PC-3 (cell line): ENCODE data around the gene OLFM4. TPM values are rescaled to one million over a fixed set of nuclear protein-coding genes. Genes with fewer than 3 reads are reported as not detected.

ENCODE experiments used
- ATAC-seq: fragments of 200-7000 bp; cut with Tn5 transposase; 2 replicates; pipeline ENCODE4 v1.9.1; 2020; ENCODE audit warnings: mild to moderate bottlenecking, moderate library complexity
- BruUV-seq: library from RNA; stranded (reverse); fragments of 400-500 nt; replicated peaks from 2 replicates; lab custom pipeline; 2021; lab: Mats Ljungman, UMichigan
- CTCF ChIA-PET: fragments of 300-600 bp; sonication (Branson Sonifier 250); formaldehyde crosslinking; loops from one replicate; lab custom pipeline; 2022; ENCODE audit warnings: antibody characterized with exemption; lab: Charles Lee
- POLR2A ChIA-PET: fragments of 300-600 bp; sonication (Branson Sonifier 250); formaldehyde crosslinking; loops from one replicate; lab custom pipeline; 2022; ENCODE audit warnings: antibody characterized with exemption; ENCODE audit not compliant: unreplicated experiment; lab: Charles Lee
- DNase-seq: peaks from one replicate; pipeline ENCODE4 v3.0.0-alpha.2; 2015
- H2AFZ ChIP-seq: fragments of 300-600 bp; sonication (generic); 2 replicates; pipeline ENCODE4 v1.6.0; 2016; ENCODE audit warnings: antibody characterized with exemption, low read length
- H3F3A ChIP-seq: fragments of 300-600 bp; sonication (generic); one replicate; pipeline ENCODE4 v1.6.0; 2017; ENCODE audit warnings: antibody characterized with exemption, low read length, control low read depth, mild to moderate bottlenecking; ENCODE audit not compliant: unreplicated experiment
- H3K27ac ChIP-seq: fragments of 300-600 bp; sonication (generic); 2 replicates; pipeline ENCODE4 v1.5.1; 2016; ENCODE audit warnings: mild to moderate bottlenecking, low read length
- H3K27me3 ChIP-seq: fragments of 300-600 bp; sonication (generic); 2 replicates; pipeline ENCODE4 v1.6.1; 2016; ENCODE audit warnings: low read length, mixed read lengths
- H3K36me3 ChIP-seq: fragments of 300-600 bp; sonication (generic); 2 replicates; pipeline ENCODE4 v1.6.1; 2016; ENCODE audit warnings: low read depth, mixed run types, low read length, mixed read lengths
- H3K4me1 ChIP-seq: fragments of 300-600 bp; sonication (generic); 2 replicates; pipeline ENCODE4 v1.5.1; 2016; ENCODE audit warnings: low read length; ENCODE audit not compliant: insufficient read depth
- H3K4me2 ChIP-seq: fragments of 300-600 bp; sonication (generic); 2 replicates; pipeline ENCODE4 v1.6.0; 2016; ENCODE audit warnings: low read length
- H3K4me3 ChIP-seq: fragments of 300-600 bp; sonication (generic); 2 replicates; pipeline ENCODE4 v1.5.1; 2016; ENCODE audit warnings: mild to moderate bottlenecking, low read length, mixed read lengths
- H3K79me2 ChIP-seq: fragments of 300-600 bp; sonication (generic); 2 replicates; pipeline ENCODE4 v1.6.1; 2017; ENCODE audit warnings: low read length, mixed read lengths
- H3K9ac ChIP-seq: fragments of 300-600 bp; sonication (generic); 2 replicates; pipeline ENCODE4 v1.6.0; 2016; ENCODE audit warnings: mild to moderate bottlenecking, low read length
- H3K9me2 ChIP-seq: fragments of 300-600 bp; sonication (generic); replicated peaks from 2 replicates; pipeline ENCODE4 v1.6.1; 2016; ENCODE audit warnings: mixed run types, low read length, mixed read lengths
- H3K9me3 ChIP-seq: fragments of 300-600 bp; sonication (generic); 2 replicates; pipeline ENCODE4 v1.6.1; 2016; ENCODE audit warnings: low read length, mixed read lengths
- H4K20me1 ChIP-seq: fragments of 300-600 bp; sonication (generic); 2 replicates; pipeline ENCODE4 v1.6.1; 2016; ENCODE audit warnings: low read length, mixed read lengths
- CTCF ChIP-seq: fragments of 300-600 bp; sonication (generic); conservative IDR thresholded peaks from 2 replicates; pipeline ENCODE4 v1.5.1; 2017; ENCODE audit warnings: antibody characterized with exemption, low read depth, mild to moderate bottlenecking, low read length
- EZH2 ChIP-seq: fragments of 300-600 bp; sonication (generic); IDR thresholded peaks from one replicate; pipeline ENCODE4 v1.6.1; 2017; ENCODE audit warnings: antibody characterized with exemption, mild to moderate bottlenecking, low read length; ENCODE audit not compliant: unreplicated experiment
- EZH2phosphoT487 ChIP-seq: fragments of 300-600 bp; sonication (generic); IDR thresholded peaks from 2 replicates; pipeline ENCODE4 v1.6.1; 2018; ENCODE audit warnings: mild to moderate bottlenecking, antibody characterized with exemption, low read length, borderline replicate concordance
- intact Hi-C: fragments of 100-400 bp; cut with micrococcal nuclease; formaldehyde crosslinking; loops from 2 replicates; pipeline ENCODE4 v1.9.0; 2023
- total RNA-seq: library from RNA; depleted of rRNA; stranded (reverse); fragments of >200 nt; gene quantifications from 2 replicates; pipeline ENCODE4 v1.2.3, GENCODE V29; 2014

OLFM4 gene
- total RNA-seq, 1 experiment from 2014 or later = not detected

- Histone ChIP-seq H3K9me3 (no peaks in the 10 kb centered on the region), H2AFZ (no peak overlapping the region), H3K27me3 (no peaks in the 10 kb centered on the region), H3K36me3 (no peaks in the 10 kb centered on the region), H3K27ac (no peak overlapping the region), H3K4me3 (no peak overlapping the region), H3K9ac (no peak overlapping the region), H3K9me2 (no peaks in the 10 kb centered on the region), H3F3A (no peaks in the 10 kb centered on the region), H3K4me2 (no peak overlapping the region), H3K79me2 (no peaks in the 10 kb centered on the region), H3K4me1 (no peaks in the 10 kb centered on the region), H4K20me1 (no peaks in the 10 kb centered on the region)
- ChIA-PET CTCF (no interaction called here), POLR2A (no interaction called here)
- TF ChIP-seq CTCF = no peak
- no TSS peak for BruUV-seq
- no peak for ATAC-seq
- DNase-seq = no peak
- intact Hi-C loops = no loop called here
These were observed 4.2 kb downstream of the OLFM4 start for GRCh38 chr13:53032849-53033248.

- DNase-seq = no peak
- H3K79me2 ChIP-seq = no peaks in the 10 kb centered on the region
- no peaks in the 10 kb centered on the region for H3K4me1 ChIP-seq
- no peaks in the 10 kb centered on the region for H3K9me2 ChIP-seq
- intact Hi-C loops = no loop called here
- no peak overlapping the region for H3K4me3 ChIP-seq
- no peak overlapping the region for H3K27ac ChIP-seq
- no TSS peak for BruUV-seq
- TF ChIP-seq EZH2phosphoT487 = no peak
- TF ChIP-seq EZH2 = no peak
- no peak for TF ChIP-seq CTCF
- no peaks in the 10 kb centered on the region for H3F3A ChIP-seq
- no peaks in the 10 kb centered on the region for H4K20me1 ChIP-seq
- ATAC-seq = no peak
- ChIA-PET CTCF (no interaction called here), POLR2A (no interaction called here)
- no peaks in the 10 kb centered on the region for H3K36me3 ChIP-seq
- no peak overlapping the region for H2AFZ ChIP-seq
- no peaks in the 10 kb centered on the region for H3K9me3 ChIP-seq
- H3K27me3 ChIP-seq = no peaks in the 10 kb centered on the region
- H3K9ac ChIP-seq = no peak overlapping the region
- H3K4me2 ChIP-seq = no peak overlapping the region
These were observed 10.4 kb downstream of the OLFM4 start for GRCh38 chr13:53038993-53039392.

- DNase-seq = no peak
- Histone ChIP-seq H3K9me3 (no peaks in the 10 kb centered on the region), H4K20me1 (no peaks in the 10 kb centered on the region), H3K4me3 (no peak overlapping the region), H3K27ac (no peak overlapping the region), H3K4me2 (no peak overlapping the region), H3K27me3 (no peaks in the 10 kb centered on the region), H3K36me3 (no peaks in the 10 kb centered on the region), H3K4me1 (no peaks in the 10 kb centered on the region), H2AFZ (no peak overlapping the region), H3K9ac (no peak overlapping the region), H3F3A (no peaks in the 10 kb centered on the region), H3K79me2 (no peaks in the 10 kb centered on the region), H3K9me2 (no peaks in the 10 kb centered on the region)
- TF ChIP-seq EZH2 (no peak), CTCF (no peak)
- BruUV-seq = no TSS peak
- ChIA-PET CTCF (no interaction called here), POLR2A (no interaction called here)
- no peak for ATAC-seq
- intact Hi-C loops = no loop called here
These were observed 13.4 kb downstream of the OLFM4 start for GRCh38 chr13:53041968-53042516.
